ENCODE measurements around the gene SIM1.

SIM1 gene

GRCh38 chr6:100347901-100348550 is 116.7 kb downstream of the SIM1 start:
- DNase-seq, result no peak

- no peak for DNase-seq
Measured at GRCh38 chr6:100346828-100347227, 117.9 kb downstream of the SIM1 start.

GRCh38 chr6:100346203-100346602 is 118.5 kb downstream of the SIM1 start:
- DNase-seq, result no peak

GRCh38 chr6:100344761-100345160 is 120.0 kb downstream of the SIM1 start:
- DNase-seq, result no peak

- no peak for DNase-seq
Measured at GRCh38 chr6:100344321-100344720, 120.4 kb downstream of the SIM1 start.

- DNase-seq, result no peak
Measured at GRCh38 chr6:100343316-100344077, 121.2 kb downstream of the SIM1 start.

- DNase-seq, result no peak
Measured at GRCh38 chr6:100342830-100343229, 121.9 kb downstream of the SIM1 start.

- DNase-seq, result no peak
Measured at GRCh38 chr6:100339574-100340255, 125.0 kb downstream of the SIM1 start.

- DNase-seq, result no peak
Measured at GRCh38 chr6:100338090-100338489, 126.6 kb downstream of the SIM1 start.

- no peak for DNase-seq
Measured at GRCh38 chr6:100336876-100337275, 127.8 kb downstream of the SIM1 start.

- DNase-seq, result no peak
Measured at GRCh38 chr6:100335991-100336390, 128.7 kb downstream of the SIM1 start.
